ENCODE measurements around the gene FARSA. TPM values are rescaled to one million over a fixed set of nuclear protein-coding genes. Genes with fewer than 3 reads are reported as not detected.
"Not testable (repeated sequence)": the region's sequence is repeated elsewhere in the genome, so short reads cannot be mapped to it uniquely, and the experiment has no call there.

The FARSA gene
- total and polyA plus RNA-seq, 2 of the 13 experiments (the other 11 are each of a cell fraction or from before 2014, with no cell fraction given), result 25.9 to 72.0 TPM

GRCh38 chr19:12955996-12956395, 22.5 kb upstream of the FARSA start:
- TF ChIP-seq KDM2A (CRISPR knock-in tag; IDR thresholded peaks at IDR 0.05; ENCODE audit: borderline replicate concordance, low read depth) (peak; percentile 5; the same call in 1 of the 2 replicates), IRF2 (CRISPR knock-in tag; IDR thresholded peaks at IDR 0.05) (no peak), ZNF704 (CRISPR knock-in tag; IDR thresholded peaks at IDR 0.05; ENCODE audit: borderline replicate concordance) (0 out of 2 replicates have a peak, but pooled peaks have one; percentile 6)
- no peak overlapping the region for H2AFZ ChIP-seq (ENCODE audit: low read length)
- H3K27me3 ChIP-seq (ENCODE audit: control insufficient read depth in 1 of 2, insufficient read depth in 2 of 2, low read length in 2 of 2), result no peaks in the 10 kb centered on the region
- no peak for ATAC-seq
- intact Hi-C loops (cut with micrococcal nuclease; ENCODE audit: unreplicated experiment), result no loop called here
- H3K79me2 ChIP-seq (ENCODE audit: insufficient read depth, low read length), result peaks cover 24% of the 10 kb centered on the region
- H3K4me3 ChIP-seq (replicated peaks in 1 of 3; ENCODE audit: insufficient read depth in 1 of 3, low read depth in 2 of 3, low read length in 3 of 3), result peak overlapping the region; percentile 82 to 93 (median 89)
- no peak for DNase-seq (ENCODE audit: low spot score)
- in situ Hi-C loops (cut with HindIII; ENCODE audit: extremely low pct_ligation_motif_present, low pct_unique_long_range_greater_than_20kb), result no loop called here
- peaks cover 11 to 26% of the 10 kb centered on the region in 2 experiments; a peak in 4 of 5 replicates for H3K36me3 ChIP-seq (replicated peaks in 1 of 2; ENCODE audit: control insufficient read depth in 1 of 2, insufficient read depth in 2 of 2, low read length in 2 of 2)
- peaks cover 23% of the 10 kb centered on the region for H3K4me1 ChIP-seq (ENCODE audit: insufficient read depth, low read length)
- H3K27ac ChIP-seq (ENCODE audit: extremely low read length, insufficient read depth, low read length), result peak overlapping the region; percentile 17
- POLR2A ChIA-PET, result interaction anchor here (1.2 to 3.9 kb wide), 4 partner anchors 9 to 65 kb away, joined by 3 to 25 read pairs (median 7); partner anchors contain the start of genes GCDH and RAD23A
- BruUV-seq (replicated peaks), result TSS peak; percentile 60
- FAIRE-seq, result no peak
- peak overlapping the region; percentile 93 for H3K9ac ChIP-seq (ENCODE audit: insufficient read depth, low read depth, low read length)
- CTCF ChIA-PET (ENCODE audit: low intra/inter-chr PET ratio, low total read pairs), result no interaction called here
- H4K20me1 ChIP-seq (ENCODE audit: insufficient read depth, low read length), result no peaks in the 10 kb centered on the region
- no peaks in the 10 kb centered on the region for H3K9me3 ChIP-seq (ENCODE audit: low read length)
- WGBS (ENCODE audit: low lambda C conversion rate), result 41% methylated on average over 12 of the region's 12 CpGs
- peak overlapping the region; percentile 82 for H3K4me2 ChIP-seq (ENCODE audit: low read depth, low read length)

- peak overlapping the region; percentile 93 for H3K9ac ChIP-seq (ENCODE audit: insufficient read depth, low read depth, low read length)
Measured at GRCh38 chr19:12955575-12955974, 22.1 kb upstream of the FARSA start.

More at GRCh38 chr19:12955575-12955974, 22.1 kb upstream of the FARSA start:
- 0 out of 2 replicates have a peak, but pooled peaks have one; percentile 8 for TF ChIP-seq ZBTB46 (CRISPR knock-in tag; IDR thresholded peaks at IDR 0.05; ENCODE audit: borderline replicate concordance)
- Histone ChIP-seq H3K36me3 (replicated peaks in 1 of 2; ENCODE audit: control insufficient read depth in 1 of 2, insufficient read depth in 2 of 2, low read length in 2 of 2) (peaks cover 13 to 29% of the 10 kb centered on the region in 2 experiments; a peak in 4 of 5 replicates), H3K79me2 (ENCODE audit: insufficient read depth, low read length) (peaks cover 24% of the 10 kb centered on the region), H3K4me1 (ENCODE audit: insufficient read depth, low read length) (peaks cover 23% of the 10 kb centered on the region), H3K4me3 (replicated peaks in 1 of 3; ENCODE audit: insufficient read depth in 1 of 3, low read depth in 2 of 3, low read length in 3 of 3) (peak overlapping the region; percentile 82 to 93 (median 89)), H3K4me2 (ENCODE audit: low read depth, low read length) (peak overlapping the region; percentile 82), H3K27ac (ENCODE audit: extremely low read length, insufficient read depth, low read length) (peak overlapping the region; percentile 17)
- H4K20me1 ChIP-seq (ENCODE audit: insufficient read depth, low read length); in situ Hi-C loops (cut with HindIII; ENCODE audit: extremely low pct_ligation_motif_present, low pct_unique_long_range_greater_than_20kb); CTCF ChIA-PET (ENCODE audit: low intra/inter-chr PET ratio, low total read pairs); intact Hi-C loops (cut with micrococcal nuclease; ENCODE audit: unreplicated experiment); ATAC-seq; H3K27me3 ChIP-seq (ENCODE audit: control insufficient read depth in 1 of 2, insufficient read depth in 2 of 2, low read length in 2 of 2); BruUV-seq (replicated peaks); FAIRE-seq; DNase-seq (ENCODE audit: low spot score); H3K9me3 ChIP-seq (ENCODE audit: low read length); H2AFZ ChIP-seq (ENCODE audit: low read length): not testable (repeated sequence)
- POLR2A ChIA-PET, result interaction anchor here (1.5 to 3.9 kb wide), 2 partner anchors 9 to 10 kb away, joined by 6 to 25 read pairs; partner anchors contain the start of gene RAD23A
- 91% methylated on average over 9 of the region's 9 CpGs for WGBS (ENCODE audit: low lambda C conversion rate)

All from HepG2 (cell line).